ENCODE results near the gene SLC22A31. TPM values are rescaled to one million over a fixed set of nuclear protein-coding genes. Genes with fewer than 3 reads are reported as not detected.
A peak's percentile ranks its signal among the peaks of the same experiment; 100 is the strongest.

SLC22A31 gene
- total RNA-seq, 3 donors from 2014 or later (not counting 1 experiment from before 2014, with no cell fraction given) = 0.75 TPM; not detected in 2

DNA sequence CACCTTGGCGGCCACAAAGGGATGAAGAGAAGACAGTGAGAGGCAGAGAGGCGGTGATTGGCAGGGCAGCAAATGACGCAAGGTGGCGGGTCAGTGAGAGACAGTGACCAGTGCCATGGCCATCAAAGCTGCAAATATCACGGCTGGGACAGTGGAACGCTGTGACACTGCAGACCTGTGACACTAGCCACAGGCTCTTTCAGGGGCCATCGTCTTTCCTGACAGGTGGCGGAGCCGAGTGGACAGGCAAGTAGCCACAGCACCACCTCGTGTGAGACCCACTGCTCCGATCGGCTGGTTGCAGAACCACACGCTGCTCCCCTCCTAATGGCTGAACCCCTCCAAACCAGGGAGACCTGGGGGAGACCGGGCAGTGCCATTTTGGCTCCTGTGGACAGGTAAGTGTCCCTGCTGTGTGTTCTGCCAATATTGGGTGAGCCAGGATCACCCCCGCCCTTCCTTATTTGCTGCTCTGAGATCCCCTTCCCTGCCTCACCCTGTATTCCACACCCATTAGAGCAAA is 9.2 kb upstream of the SLC22A31 start:
- Mint-ChIP-seq H3K27me3 (ENCODE audit: low read depth in 2 of 2) (peaks cover 9 to 21% of the 10 kb centered on the region in 2 donors), H3K36me3 (no peaks in the 10 kb centered on the region), H3K9me3 (no peaks in the 10 kb centered on the region), H3K27ac (no peak overlapping the region), H3K4me3 (no peak overlapping the region), H3K4me1 (no peaks in the 10 kb centered on the region)
- Histone ChIP-seq H3K27me3 (ENCODE audit: control insufficient read depth, insufficient read depth, low read length) (no peaks in the 10 kb centered on the region), H3K36me3 (ENCODE audit: control insufficient read depth, insufficient read depth, low read length) (no peaks in the 10 kb centered on the region), H3K4me3 (ENCODE audit: low read length) (no peak overlapping the region), H3K4me1 (ENCODE audit: control insufficient read depth, insufficient read depth, low read length) (no peaks in the 10 kb centered on the region), H3K9me3 (ENCODE audit: control insufficient read depth, insufficient read depth, low read length) (no peaks in the 10 kb centered on the region), H3K27ac (ENCODE audit: low read length) (no peak overlapping the region)
- intact Hi-C loops (cut with micrococcal nuclease) = loop anchor here (10.0 kb wide), 1 partner anchor 115 kb away; the partner anchor contains the start of gene ACSF3
- ATAC-seq (no peak), DNase-seq (no peak)
- TF ChIP-seq, protein P1, sequence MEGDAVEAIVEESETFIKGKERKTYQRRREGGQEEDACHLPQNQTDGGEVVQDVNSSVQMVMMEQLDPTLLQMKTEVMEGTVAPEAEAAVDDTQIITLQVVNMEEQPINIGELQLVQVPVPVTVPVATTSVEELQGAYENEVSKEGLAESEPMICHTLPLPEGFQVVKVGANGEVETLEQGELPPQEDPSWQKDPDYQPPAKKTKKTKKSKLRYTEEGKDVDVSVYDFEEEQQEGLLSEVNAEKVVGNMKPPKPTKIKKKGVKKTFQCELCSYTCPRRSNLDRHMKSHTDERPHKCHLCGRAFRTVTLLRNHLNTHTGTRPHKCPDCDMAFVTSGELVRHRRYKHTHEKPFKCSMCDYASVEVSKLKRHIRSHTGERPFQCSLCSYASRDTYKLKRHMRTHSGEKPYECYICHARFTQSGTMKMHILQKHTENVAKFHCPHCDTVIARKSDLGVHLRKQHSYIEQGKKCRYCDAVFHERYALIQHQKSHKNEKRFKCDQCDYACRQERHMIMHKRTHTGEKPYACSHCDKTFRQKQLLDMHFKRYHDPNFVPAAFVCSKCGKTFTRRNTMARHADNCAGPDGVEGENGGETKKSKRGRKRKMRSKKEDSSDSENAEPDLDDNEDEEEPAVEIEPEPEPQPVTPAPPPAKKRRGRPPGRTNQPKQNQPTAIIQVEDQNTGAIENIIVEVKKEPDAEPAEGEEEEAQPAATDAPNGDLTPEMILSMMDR (IDR thresholded peaks at IDR 0.05) = no peak
- WGBS (ENCODE audit: insufficient coverage) = 79% methylated on average over 15 of the region's 15 CpGs

DNA sequence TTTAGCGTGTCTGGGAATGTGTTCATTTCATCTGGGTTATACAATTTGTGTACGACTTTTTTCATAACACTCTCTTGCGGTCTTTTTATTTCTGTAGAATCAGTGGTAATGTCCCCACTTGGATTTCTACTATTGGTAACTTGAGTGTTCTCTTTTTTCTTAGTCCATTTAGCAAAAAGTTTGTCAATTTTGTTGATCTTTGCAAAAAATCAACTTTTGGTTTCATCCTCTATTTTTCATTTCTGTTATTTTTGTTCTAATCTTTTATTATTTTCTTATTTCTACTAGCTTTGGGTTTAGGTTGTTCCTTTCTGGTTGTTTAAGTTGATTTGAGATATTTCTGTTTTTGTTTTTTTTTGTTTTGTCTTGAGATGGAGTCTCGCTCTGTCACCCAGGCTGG is 7.7 kb upstream of the SLC22A31 start:
- WGBS (ENCODE audit: insufficient coverage) = 94% methylated on average over 3 of the region's 4 CpGs
- peaks cover 4% of the 10 kb centered on the region for H3K27me3 ChIP-seq (ENCODE audit: control insufficient read depth, insufficient read depth, low read length)
- H3K9me3 ChIP-seq (ENCODE audit: control insufficient read depth, insufficient read depth, low read length) = no peaks in the 10 kb centered on the region
- DNase-seq (no peak), ATAC-seq (no peak)
- Mint-ChIP-seq H3K4me3 (no peak overlapping the region), H3K27me3 (ENCODE audit: low read depth in 2 of 2) (peaks cover 22 to 36% of the 10 kb centered on the region in 2 donors), H3K4me1 (peaks cover 0 to 1% of the 10 kb centered on the region in 2 donors), H3K27ac (no peak overlapping the region), H3K36me3 (no peaks in the 10 kb centered on the region), H3K9me3 (no peaks in the 10 kb centered on the region)
- H3K27ac ChIP-seq (ENCODE audit: low read length) = no peak overlapping the region
- intact Hi-C loops (cut with micrococcal nuclease) = no loop called here
- no peak overlapping the region for H3K4me3 ChIP-seq (ENCODE audit: low read length)
- TF ChIP-seq, protein P1 (IDR thresholded peaks at IDR 0.05) = no peak
- no peaks in the 10 kb centered on the region for H3K4me1 ChIP-seq (ENCODE audit: control insufficient read depth, insufficient read depth, low read length)
- H3K36me3 ChIP-seq (ENCODE audit: control insufficient read depth, insufficient read depth, low read length) = no peaks in the 10 kb centered on the region

DNA sequence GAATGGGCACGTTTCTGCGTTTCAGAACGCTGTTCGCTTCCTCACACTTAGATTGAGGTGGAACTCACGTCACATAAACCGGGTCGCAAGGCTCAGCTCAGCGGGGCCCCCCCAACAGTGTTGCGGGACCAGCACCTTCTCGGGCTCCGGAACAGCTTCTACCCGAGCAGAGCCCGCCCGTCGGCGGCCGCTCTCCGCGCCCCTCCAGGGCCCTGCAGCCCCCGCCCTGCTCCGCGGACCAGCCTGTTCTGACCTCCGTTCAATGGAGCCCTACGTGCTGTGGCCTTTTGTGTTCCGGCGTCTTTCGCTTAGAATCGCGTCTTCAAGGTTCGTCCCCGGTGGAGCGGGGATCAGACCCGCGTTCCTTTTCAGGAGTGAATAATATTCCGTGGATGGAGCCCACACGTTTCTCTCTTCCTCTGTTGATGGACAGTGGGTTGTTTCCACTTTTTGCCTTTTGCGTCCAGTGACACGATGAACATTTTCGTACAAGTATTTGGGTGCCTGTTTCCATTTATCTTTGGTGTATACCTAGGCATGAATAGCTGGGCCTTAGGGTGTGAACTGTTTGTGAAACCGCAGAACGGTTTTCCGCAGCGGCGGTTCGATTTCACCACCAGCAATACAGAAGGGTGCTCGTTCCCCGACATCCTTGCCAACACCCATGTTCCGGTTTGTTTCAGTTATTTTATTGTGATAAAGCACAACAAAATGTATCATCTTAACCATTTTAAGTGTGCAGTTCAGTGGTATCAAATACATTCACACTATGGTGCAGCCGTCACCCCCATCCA is 2.3 kb upstream of the SLC22A31 start:
- H3K9me3 ChIP-seq (ENCODE audit: control insufficient read depth, insufficient read depth, low read length) = peaks cover 3% of the 10 kb centered on the region
- Mint-ChIP-seq H3K36me3 (no peaks in the 10 kb centered on the region), H3K4me3 (peak overlapping the region; percentile 74), H3K27ac (peak overlapping the region in 1 of 2 donors; percentile 35), H3K9me3 (no peaks in the 10 kb centered on the region), H3K4me1 (peaks cover 5% of the 10 kb centered on the region in 2 donors), H3K27me3 (ENCODE audit: low read depth in 2 of 2) (peaks cover 26 to 29% of the 10 kb centered on the region in 2 donors)
- peaks cover 15% of the 10 kb centered on the region for H3K4me1 ChIP-seq (ENCODE audit: control insufficient read depth, insufficient read depth, low read length)
- no peak overlapping the region for H3K4me3 ChIP-seq (ENCODE audit: low read length)
- peaks cover 26% of the 10 kb centered on the region for H3K27me3 ChIP-seq (ENCODE audit: control insufficient read depth, insufficient read depth, low read length)
- no peaks in the 10 kb centered on the region for H3K36me3 ChIP-seq (ENCODE audit: control insufficient read depth, insufficient read depth, low read length)
- H3K27ac ChIP-seq (ENCODE audit: low read length) = no peak overlapping the region
- intact Hi-C loops (cut with micrococcal nuclease) = no loop called here
- TF ChIP-seq, protein P1 (IDR thresholded peaks at IDR 0.05) = no peak
- ATAC-seq = no peak
- DNase-seq = no peak
- WGBS (ENCODE audit: insufficient coverage) = 50% methylated on average over 49 of the region's 49 CpGs
